ENCODE results near the gene OR51G2.

- TF ChIP-seq CTCF (IDR thresholded peaks at IDR 0.05), result no peak
- no peak for TF ChIP-seq EZH2 (IDR thresholded peaks at IDR 0.05; ENCODE audit: borderline replicate concordance, insufficient read depth, low read depth, low read length, poor library complexity, severe bottlenecking)
Measured at GRCh38 chr11:4890279-4890678, 28.9 kb downstream of the OR51G2 start.

Measured in B cell (primary cell).